ENCODE measurements around the gene LMLN.

DNA sequence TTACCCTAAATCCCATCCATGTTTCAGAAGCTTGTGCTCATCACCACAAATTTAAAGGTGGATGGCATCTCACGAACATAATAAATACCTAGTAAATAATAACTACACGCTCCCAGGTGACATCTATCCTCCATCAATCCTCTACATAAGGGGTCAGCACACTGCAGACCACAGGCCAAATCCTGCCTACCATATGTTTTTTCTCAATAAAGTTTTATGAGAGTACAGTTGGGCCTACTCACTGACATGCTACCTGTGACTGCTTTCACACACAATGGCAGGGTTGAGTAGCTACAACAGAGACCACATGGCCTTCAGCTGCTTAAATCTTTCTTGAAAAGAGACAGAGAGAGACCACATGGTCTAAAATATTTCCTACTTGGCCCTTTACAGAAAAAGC, 105.9 kb downstream of the LMLN start:
- TF ChIP-seq, protein P1, sequence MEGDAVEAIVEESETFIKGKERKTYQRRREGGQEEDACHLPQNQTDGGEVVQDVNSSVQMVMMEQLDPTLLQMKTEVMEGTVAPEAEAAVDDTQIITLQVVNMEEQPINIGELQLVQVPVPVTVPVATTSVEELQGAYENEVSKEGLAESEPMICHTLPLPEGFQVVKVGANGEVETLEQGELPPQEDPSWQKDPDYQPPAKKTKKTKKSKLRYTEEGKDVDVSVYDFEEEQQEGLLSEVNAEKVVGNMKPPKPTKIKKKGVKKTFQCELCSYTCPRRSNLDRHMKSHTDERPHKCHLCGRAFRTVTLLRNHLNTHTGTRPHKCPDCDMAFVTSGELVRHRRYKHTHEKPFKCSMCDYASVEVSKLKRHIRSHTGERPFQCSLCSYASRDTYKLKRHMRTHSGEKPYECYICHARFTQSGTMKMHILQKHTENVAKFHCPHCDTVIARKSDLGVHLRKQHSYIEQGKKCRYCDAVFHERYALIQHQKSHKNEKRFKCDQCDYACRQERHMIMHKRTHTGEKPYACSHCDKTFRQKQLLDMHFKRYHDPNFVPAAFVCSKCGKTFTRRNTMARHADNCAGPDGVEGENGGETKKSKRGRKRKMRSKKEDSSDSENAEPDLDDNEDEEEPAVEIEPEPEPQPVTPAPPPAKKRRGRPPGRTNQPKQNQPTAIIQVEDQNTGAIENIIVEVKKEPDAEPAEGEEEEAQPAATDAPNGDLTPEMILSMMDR (IDR thresholded peaks at IDR 0.05; ENCODE audit: low read depth, low read length) = no peak
- no peak for TF ChIP-seq EZH2phosphoT487 (IDR thresholded peaks at IDR 0.05; ENCODE audit: low read depth)

Data from OCI-LY3 (cell line).